Ecto neural progenitor cell (in vitro differentiated cells): ENCODE data around the gene UBE2G2.
"Not testable (repeated sequence)": the region's sequence is repeated elsewhere in the genome, so short reads cannot be mapped to it uniquely, and the experiment has no call there.

ENCODE experiments used
- DNase-seq: peaks from one replicate; pipeline ENCODE4 v3.0.0-alpha.2; 2018; ENCODE audit warnings: low spot score

The UBE2G2 gene

DNA sequence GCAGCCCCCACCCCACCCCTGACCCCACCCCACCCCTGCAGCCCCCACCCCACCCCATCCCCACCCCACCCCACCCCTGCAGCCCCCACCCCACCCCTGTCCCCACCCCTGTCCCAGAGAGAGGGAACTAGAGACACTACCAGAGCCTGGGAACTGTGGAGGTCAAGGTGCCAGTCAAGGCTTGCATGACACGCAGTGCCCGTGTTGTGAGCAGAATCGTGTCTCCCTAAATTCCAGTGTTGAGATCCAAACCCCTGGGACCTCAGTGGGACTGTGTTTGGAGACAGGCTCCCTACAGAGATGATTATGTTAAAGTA, 34.7 kb upstream of the UBE2G2 start:
- DNase-seq = no peak

DNA sequence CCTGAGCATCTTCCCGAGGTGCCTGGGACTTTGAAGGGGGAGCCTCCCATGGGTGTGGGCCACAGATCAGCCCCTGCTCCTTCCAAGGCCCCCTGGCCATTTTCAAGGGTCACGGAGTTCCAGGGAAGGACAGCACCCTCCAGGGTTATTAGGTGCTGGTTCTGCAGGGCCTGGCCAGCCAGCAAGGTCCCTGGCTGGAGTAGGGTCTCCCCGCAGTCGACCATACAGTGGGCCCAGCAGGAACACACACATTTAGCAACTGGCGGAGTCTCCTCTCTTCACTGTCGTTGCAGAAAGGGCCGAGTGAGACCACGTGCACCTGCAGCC, 34.0 kb upstream of the UBE2G2 start:
- DNase-seq = no peak

- no peak for DNase-seq
Measured at GRCh38 chr21:44834951-44835646, 33.5 kb upstream of the UBE2G2 start.

DNA sequence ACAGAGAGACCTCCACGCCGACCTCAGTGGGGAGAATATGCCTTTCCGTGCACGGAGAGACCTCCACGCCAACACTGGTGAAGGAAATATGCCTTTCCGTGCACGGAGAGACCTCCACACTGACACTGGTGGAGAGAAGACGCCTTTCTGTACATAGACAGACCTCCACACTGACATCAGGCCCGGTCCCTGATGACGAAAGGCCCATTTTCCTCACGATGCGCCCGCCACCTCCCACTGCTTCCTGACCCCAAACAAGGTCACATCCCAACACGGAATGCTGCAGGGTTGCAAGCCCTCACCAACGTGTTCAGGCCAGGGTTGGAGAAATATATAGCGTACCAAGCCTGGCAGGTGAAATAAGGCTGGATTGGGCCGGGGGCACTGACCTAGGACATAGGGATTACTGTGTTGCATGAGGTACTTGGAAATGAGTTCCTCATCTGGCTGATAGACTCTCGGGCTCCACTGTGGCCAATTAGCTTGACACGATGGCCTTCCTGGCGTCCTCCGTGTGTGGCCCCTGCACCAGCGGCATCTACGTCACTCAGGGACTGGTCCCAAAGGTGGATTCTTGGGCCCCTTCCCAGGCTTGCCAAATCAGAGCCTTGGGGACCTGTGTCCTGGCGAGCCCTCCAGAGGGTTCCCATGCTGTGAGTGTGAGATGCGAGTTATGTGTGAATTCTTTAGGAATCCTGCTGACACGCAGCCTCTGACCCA, 32.8 kb upstream of the UBE2G2 start:
- no peak for DNase-seq

DNA sequence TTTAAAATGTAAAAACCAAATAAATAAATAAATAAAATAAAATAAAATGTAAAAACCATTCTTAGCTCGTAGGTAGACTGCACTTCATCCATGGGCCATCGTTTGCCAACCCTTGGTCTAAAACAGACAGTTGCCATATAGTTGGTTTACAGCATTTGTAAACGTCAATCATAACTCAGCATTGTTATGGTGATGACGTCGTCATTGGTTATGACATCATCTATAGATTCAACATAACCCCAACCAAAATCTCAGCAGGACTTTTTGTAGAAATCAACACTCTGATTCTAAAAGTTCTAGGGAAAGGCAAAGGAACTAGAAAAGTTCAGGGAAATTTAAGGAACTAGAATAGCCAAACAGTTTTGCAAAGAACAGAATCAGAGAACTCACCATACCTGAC, 32.0 kb upstream of the UBE2G2 start:
- DNase-seq = no peak

- DNase-seq = not testable (repeated sequence)
Measured at GRCh38 chr21:44832516-44833255, 31.1 kb upstream of the UBE2G2 start.

DNA sequence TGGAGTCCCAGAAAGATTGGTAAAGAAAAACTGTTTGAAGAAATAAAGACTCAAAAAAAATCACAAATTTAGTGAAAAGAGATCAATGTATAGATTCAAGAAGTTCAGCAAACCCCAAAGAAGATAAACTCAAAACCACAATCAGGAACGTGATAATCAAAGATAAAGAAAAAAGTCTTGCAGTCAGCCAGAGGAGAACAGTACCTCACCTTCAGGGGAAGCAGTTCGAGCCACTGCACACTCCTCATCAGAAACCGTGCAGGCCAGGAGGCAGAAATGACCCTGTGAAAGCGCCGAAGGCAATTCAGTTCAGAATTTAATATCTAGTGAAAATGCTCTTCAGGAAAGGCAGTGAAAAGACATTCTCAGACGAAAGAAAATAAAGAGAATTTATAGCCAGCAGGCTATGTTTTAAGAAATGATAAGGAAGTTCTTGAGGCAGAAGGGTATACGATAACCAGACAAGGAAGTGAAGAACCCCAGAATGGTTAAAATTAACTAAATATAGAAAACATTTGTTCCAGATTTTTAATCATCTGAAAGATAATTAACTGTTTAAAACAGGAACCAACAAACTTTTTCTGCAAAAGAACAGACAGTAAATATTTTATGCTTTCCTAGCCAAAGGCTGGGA, 29.7 kb upstream of the UBE2G2 start:
- no peak for DNase-seq

- no peak for DNase-seq
Measured at GRCh38 chr21:44829507-44830092, 28.0 kb upstream of the UBE2G2 start.

DNA sequence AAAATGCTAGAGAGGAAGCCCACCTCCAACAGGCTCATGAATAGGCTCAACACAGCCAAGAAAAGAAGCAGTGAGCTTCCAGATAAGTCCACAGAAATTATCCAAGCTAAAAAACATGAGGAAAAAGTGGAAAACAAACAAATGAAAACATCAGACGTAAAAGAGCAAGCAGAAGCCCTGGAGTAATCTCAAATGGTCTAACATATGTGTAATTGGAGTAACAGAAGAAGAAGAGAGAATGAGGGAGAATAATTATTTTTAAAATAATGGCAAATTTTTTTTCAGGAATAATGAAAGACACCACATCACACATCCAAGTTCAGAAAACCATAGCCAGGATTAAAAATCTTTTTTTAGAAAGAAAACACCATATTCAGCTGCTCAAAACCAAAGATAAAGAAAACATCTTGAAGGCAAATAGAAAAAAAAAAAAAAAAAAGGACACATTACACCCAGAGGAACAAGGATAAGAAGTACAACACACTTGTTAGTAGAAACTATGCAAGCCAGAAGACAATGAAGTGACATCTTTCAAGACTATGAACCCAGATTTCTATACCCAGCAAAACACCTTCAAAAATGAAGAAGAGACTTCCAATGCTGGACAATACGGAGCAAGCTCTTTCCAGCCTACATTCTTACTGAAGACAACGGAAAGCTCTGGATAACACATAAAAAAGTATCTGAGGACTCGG, 26.9 kb upstream of the UBE2G2 start:
- DNase-seq = no peak

DNA sequence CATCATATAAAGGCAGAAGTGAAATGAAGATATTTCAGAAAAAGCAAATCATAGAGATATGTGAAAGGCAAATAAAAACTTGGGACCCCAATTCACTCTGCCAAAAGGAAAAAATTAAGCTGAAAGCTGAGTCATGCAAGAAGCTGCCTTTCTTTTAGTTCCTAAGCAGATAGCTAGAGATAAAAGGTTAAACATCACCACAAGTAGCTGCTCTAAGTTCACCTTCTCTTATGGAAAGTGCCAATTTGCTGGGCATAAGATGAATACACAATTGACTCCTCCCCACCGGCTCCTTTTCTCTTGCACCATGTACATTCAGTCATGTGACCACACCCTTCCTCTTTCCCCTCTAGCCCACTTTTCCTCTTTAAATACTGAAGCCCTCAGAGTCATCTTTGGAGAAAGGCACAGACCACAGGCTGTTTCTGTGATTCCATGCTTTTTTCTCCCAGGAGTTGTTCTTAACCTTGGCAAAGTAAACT, 21.6 kb upstream of the UBE2G2 start:
- no peak for DNase-seq

DNA sequence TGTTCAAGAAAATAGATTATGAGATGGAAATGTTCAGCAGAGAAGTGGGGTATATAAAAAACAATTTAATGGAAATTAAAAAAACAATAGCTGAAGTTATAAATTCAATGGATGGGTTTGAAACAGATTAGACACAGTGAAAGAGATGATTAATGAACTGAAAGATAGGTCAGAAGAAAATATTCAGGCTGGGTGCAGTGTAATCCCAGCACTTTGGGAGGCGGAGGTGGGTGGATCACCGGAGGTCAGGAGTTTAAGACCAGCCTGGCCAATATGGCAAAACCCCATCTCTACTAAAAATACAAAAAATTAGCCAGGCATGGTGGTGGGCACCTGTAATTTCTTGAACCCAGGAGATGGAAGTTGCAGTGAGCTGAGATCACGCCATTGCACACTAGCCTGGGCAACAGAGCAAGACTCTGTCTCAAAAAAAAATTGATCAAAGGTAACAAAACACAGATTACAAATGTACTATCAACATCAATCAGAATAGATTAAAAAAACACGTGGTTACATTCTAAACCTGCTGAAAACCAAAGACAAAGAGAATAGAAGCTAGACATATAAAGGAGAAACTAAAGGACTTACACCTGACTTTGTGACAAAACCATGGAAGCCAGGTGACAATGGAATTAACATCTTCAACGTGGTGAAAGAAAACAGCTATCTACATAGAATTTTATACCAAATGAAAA, 21.0 kb upstream of the UBE2G2 start:
- DNase-seq = no peak

DNA sequence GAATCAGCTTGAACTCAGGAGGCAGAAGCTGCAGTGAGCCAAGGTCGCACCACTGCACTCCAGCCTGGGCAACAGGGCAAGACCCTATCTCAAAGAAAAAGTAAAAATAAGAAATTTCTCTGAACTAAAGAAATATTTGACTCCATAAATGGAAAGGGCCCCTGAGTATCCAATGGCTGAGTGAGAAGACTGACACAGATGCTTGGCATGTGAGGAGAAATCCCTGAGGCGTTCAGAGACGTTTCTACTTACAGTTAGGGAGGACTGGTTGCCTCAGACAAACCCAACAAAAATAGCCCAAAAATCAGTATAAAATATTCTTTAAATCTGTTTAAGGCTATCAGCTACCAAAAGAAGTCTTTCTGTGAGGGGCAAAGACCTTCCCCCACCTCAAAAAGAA, 19.2 kb upstream of the UBE2G2 start:
- DNase-seq = no peak

- DNase-seq = no peak
Measured at GRCh38 chr21:44819283-44820243, 17.9 kb upstream of the UBE2G2 start.

- DNase-seq = no peak
Measured at GRCh38 chr21:44818640-44819011, 17.0 kb upstream of the UBE2G2 start.

DNA sequence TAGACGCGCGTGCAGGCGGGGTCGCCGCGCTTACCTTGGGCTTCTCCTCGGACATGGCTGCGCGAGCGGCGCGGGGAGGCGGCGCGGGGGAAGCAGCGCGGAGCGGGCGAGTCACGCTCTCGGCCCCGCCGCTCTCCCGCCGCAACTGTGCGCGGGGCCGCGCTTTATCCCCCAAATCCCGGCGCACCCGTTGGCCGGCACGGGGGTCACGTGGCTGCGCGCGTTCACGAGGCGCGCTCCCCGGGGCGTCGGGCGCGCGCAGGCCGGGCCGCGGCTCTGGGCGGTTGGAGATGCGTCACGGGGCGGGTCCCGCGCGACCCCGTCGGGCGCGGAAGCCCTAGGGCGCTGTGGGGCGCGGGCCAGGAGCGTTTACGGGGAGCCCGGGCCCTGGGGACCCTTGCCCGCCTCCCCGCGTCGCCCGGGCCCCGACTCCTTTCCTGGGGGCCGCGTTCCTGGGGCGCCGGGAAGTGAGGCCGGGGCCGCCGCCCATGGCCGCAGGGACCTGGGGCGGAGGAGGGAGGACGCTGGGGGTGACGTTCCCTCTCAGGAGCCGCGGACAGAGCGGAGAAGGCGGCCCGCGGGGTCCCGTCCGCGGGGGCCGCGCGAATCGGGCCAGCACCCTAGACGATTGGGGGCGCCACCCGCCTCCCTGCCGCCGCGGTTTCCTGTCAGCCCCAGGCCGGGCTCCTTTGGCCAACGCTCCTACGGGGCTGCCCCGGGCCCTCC, 16.5 kb upstream of the UBE2G2 start, which contains the start of gene SUMO3:
Gene SUMO3, minus strand, starts transcription at position 149 of the 726 bp plus-strand sequence. Its CDS starts 94 bp downstream, at position 55.
- peak; percentile 88 for DNase-seq

DNA sequence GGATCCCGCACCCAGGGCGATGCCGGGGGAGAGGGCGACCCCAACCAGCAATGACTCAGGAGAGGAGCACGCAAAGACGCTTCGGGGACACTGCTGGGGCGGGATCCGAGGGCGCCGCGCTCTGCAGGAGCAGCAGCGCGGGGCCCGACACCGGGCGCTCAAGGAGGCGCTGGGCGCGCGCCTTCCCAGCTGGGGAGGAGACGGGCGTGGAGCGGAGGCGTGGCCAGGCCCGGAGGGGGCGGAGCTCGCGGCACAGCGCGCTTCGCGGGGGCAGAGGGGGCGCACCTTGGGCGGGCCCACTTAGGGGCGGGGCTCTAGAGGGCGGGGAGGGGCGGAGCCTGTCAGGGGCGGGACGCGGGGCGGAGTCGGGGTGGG, 15.9 kb upstream of the UBE2G2 start:
- peak; percentile 95 for DNase-seq

GRCh38 chr21:44816761-44817505, 15.3 kb upstream of the UBE2G2 start:
- DNase-seq = peak; percentile 49

DNA sequence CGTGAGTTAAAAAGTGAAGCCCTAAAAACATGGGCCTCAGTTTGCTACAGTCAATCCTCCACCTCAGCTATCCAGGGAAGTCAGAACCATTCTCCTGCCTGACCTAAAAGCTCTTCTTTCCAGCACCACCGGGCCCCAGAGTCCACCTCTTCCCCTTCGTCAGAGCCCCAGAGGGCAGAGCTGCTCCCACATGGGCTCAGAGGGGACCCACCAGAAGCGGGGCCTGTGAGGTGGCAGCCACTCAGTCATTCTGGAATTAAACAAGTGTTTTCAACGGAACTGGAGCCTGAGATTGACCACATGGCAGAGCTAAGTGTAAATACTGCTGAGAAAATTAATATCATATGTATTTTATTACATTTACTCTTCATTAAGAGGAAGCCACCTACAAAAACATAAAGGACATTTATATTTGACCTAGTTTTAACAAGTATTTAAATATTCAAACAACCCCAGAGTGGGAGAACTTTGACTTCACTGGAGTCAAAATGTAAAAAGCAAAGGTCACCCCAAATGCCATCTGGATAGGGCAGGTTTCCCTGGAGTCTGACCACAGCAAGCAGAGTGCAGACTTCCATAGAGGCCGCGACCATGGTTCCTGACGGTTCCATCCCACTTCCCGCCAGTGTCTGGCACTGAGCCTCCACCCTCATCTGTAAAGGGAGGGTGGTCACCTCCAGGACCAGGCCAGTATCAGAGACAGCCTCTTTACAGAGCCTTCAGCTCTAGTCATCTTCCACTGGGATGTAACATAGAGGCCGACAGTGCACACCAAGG, 14.4 kb upstream of the UBE2G2 start:
- DNase-seq = no peak
